ENCODE measurements around the gene SGMS1. TPM values are rescaled to one million over a fixed set of nuclear protein-coding genes. Genes with fewer than 3 reads are reported as not detected.

Gene SGMS1
- total RNA-seq, 2 experiments from 2014 or later, result 7.5 to 9.0 TPM

DNA sequence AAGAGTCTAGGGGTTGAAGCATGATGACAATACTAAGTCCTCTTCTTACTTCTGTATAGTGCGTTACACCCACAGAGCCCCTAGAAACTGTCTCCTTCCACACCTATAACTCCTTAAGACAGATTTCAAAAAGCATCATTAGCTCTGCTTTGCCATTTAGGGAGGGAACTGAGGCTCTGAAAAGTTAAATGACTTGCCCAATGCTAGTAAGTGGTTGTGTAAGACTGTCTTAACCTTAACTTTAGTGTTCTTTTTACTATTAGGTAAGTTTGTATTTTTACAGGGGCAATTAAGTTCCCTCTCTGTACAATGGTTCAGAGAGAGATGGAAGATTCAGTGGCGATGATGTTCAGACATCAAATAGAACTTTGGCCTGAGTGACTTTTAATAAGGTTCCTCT, 299.7 kb downstream of the SGMS1 start:
- Mint-ChIP-seq H3K27me3 (no peaks in the 10 kb centered on the region), H3K4me3 (no peak overlapping the region), H3K27ac (no peak overlapping the region), H3K36me3 (ENCODE audit: low read depth) (peaks cover 7% of the 10 kb centered on the region), H3K9me3 (ENCODE audit: low read depth) (no peaks in the 10 kb centered on the region), H3K4me1 (peaks cover 6% of the 10 kb centered on the region)
- ChIA-PET CTCF (interaction anchor here (0.8 to 0.9 kb wide), 2 partner anchors 10 to 13 kb away, joined by 3 read pairs; no protein-coding TSS in a partner anchor), POLR2A (no interaction called here)
- DNase-seq (no peak), ATAC-seq (no peak)
- intact Hi-C loops (cut with DNase I, micrococcal nuclease), result no loop called here

- H3K27ac Mint-ChIP-seq, result no peak overlapping the region
- no peak overlapping the region for H3K4me3 Mint-ChIP-seq
- H3K27me3 Mint-ChIP-seq, result no peaks in the 10 kb centered on the region
- ChIA-PET CTCF (no interaction called here), POLR2A (no interaction called here)
- ATAC-seq (no peak), DNase-seq (no peak)
- intact Hi-C loops (cut with DNase I, micrococcal nuclease), result no loop called here
- no peaks in the 10 kb centered on the region for H3K9me3 Mint-ChIP-seq (ENCODE audit: low read depth)
- peaks cover 7% of the 10 kb centered on the region for H3K36me3 Mint-ChIP-seq (ENCODE audit: low read depth)
- peaks cover 6% of the 10 kb centered on the region for H3K4me1 Mint-ChIP-seq
These were observed 301.7 kb downstream of the SGMS1 start for GRCh38 chr10:50322077-50322476.

GRCh38 chr10:50318129-50318528, 305.6 kb downstream of the SGMS1 start:
- Mint-ChIP-seq H3K36me3 (ENCODE audit: low read depth) (peaks cover 8% of the 10 kb centered on the region), H3K27ac (no peak overlapping the region), H3K4me1 (peaks cover 4% of the 10 kb centered on the region), H3K4me3 (no peak overlapping the region), H3K27me3 (no peaks in the 10 kb centered on the region), H3K9me3 (ENCODE audit: low read depth) (no peaks in the 10 kb centered on the region)
- ATAC-seq (no peak), DNase-seq (no peak)
- intact Hi-C loops (cut with DNase I, micrococcal nuclease), result no loop called here
- ChIA-PET CTCF (no interaction called here), POLR2A (no interaction called here)

DNA sequence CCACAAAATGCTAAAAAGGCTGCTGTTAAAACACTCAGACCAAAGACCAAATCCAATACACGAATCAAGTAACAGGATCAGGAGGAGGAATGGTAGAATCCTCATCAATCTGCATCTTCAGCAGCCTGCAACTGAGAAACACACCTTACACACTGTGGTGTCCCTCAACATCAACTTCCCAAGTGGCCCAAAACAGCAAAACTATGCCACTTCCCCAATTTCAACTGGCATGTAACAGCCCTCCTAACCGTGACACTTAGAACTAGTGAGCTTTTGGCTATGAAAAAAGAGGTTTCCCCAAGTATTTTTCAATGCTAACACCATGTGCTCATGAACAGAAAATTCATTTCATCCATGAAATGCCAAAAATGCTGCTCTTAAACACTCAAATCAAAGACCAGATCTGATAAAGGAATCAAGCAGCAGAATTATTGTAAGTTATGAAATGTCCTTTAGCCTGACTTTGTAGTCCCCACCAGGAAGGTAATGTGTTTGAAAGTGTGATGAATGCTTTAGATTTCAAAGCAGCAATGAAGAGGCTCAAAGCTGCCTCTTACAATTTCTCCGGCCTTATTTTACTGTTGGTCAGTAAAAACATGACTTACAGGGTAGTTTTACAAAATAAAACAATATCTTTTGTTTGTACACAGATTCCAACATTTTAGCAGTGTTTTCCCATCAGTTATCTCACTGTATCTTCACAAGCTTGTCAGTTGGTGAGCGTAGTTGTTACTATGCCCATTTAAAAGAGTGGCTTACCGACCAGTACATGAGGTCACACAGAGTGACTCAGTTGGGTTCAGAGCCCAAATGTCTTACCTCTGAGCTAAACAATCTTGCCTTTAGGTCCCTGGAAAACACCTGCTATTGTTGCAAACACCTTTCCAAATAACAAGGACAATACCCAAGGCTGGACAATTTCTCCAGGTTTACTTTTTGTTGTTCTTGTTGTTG, 306.8 kb downstream of the SGMS1 start:
- H3K27me3 Mint-ChIP-seq, result no peaks in the 10 kb centered on the region
- intact Hi-C loops (cut with DNase I, micrococcal nuclease), result no loop called here
- no peaks in the 10 kb centered on the region for H3K9me3 Mint-ChIP-seq (ENCODE audit: low read depth)
- ATAC-seq (no peak), DNase-seq (no peak)
- ChIA-PET POLR2A (no interaction called here), CTCF (no interaction called here)
- H3K36me3 Mint-ChIP-seq (ENCODE audit: low read depth), result peaks cover 16% of the 10 kb centered on the region
- no peak overlapping the region for H3K27ac Mint-ChIP-seq
- H3K4me1 Mint-ChIP-seq, result peaks cover 11% of the 10 kb centered on the region
- H3K4me3 Mint-ChIP-seq, result no peak overlapping the region

DNA sequence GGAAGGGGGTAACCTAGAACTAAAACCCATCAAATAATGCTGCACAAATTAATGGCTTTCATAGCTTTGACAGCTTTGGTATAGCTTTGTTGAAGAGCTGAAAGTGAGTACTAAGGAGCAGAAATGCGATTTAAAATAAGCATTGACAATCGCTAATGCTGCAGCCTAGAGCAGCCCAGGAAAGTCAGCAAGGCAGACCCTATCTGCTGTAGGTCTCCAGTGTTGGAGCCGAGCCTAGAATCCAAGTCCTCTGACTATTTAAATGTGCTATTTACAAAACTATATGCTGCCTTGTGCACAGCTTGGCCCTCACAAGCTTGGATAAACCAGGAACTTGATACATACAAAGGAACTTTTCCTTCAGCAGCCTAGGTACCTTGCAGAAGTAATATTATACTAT, 307.6 kb downstream of the SGMS1 start:
- Mint-ChIP-seq H3K9me3 (ENCODE audit: low read depth) (no peaks in the 10 kb centered on the region), H3K27me3 (no peaks in the 10 kb centered on the region), H3K4me1 (peaks cover 11% of the 10 kb centered on the region), H3K27ac (no peak overlapping the region), H3K36me3 (ENCODE audit: low read depth) (peaks cover 16% of the 10 kb centered on the region), H3K4me3 (no peak overlapping the region)
- no peak for ATAC-seq
- intact Hi-C loops (cut with DNase I, micrococcal nuclease), result no loop called here
- ChIA-PET CTCF (no interaction called here), POLR2A (no interaction called here)
- no peak for DNase-seq

DNA sequence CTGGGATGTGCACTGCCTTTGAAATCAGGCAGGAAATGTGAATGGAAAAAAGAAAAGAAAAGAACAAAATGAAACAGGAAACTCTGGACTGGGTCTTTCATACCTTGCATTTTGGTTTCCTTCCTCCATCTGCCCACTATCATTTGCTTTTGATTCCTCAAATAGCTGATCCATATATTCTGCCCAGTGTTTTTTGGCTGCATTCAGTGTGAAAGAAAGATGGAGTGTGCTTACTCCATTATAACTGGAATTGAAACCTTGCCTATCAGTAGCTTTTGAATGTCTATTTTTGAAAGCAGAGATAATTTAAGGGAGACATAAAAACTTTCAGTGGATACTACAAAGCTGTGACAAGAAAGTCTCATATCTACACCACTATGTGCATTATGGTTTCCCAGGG, 308.3 kb downstream of the SGMS1 start:
- no peak for ATAC-seq
- Mint-ChIP-seq H3K27me3 (no peaks in the 10 kb centered on the region), H3K4me3 (no peak overlapping the region), H3K27ac (no peak overlapping the region), H3K36me3 (ENCODE audit: low read depth) (peaks cover 20% of the 10 kb centered on the region), H3K4me1 (peaks cover 11% of the 10 kb centered on the region), H3K9me3 (ENCODE audit: low read depth) (no peaks in the 10 kb centered on the region)
- DNase-seq, result no peak
- ChIA-PET POLR2A (no interaction called here), CTCF (no interaction called here)
- intact Hi-C loops (cut with DNase I, micrococcal nuclease), result no loop called here

DNA sequence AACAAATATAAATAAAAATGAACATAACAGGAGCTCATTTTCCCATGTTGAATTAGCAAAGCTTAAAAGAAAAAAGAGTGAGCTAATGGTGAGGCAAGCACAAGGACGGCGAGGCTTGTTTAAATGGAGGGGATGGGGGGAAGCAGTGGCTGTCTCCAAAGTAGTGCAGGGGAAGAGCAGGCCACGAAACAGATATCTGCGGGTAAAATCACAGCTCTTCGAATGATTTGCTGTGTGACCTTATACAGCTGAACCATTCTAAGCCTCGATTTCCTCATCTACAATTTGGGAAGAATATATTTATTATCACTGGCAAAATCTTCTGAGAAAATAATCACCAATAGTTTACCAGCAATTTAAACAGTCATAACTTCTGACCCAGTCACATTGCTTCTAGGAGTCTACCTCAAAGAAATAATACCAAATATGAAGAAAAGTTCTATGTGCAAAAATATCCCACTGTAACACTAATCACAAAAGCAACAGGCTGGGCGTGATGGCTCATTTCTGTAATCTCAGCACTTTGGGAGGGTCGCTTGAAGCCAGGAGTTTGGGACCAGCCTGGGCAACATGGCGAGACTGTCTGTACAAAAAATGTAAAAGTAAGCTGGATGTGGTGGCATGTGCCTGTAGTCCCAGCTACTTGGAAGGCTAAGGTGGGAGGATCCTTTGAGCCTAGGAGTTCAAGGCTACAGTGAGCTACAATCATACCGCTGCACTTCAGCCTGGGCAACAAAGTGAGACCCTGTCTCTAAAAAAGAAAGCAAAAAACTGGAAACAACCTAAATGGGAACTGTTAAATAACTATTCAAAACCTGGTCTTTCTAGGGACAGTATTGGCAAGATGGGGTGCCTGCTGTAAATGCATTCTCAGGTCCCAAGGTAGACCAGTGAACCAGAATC, 309.3 kb downstream of the SGMS1 start:
- POLR2A ChIA-PET, result no interaction called here
- ATAC-seq (no peak), DNase-seq (no peak)
- CTCF ChIA-PET, result interaction anchor here (0.8 to 1.5 kb wide), 5 partner anchors 9 to 278 kb away, joined by 3 to 4 read pairs (median 3); no protein-coding TSS in a partner anchor
- no peak overlapping the region for H3K27ac Mint-ChIP-seq
- peaks cover 27% of the 10 kb centered on the region for H3K36me3 Mint-ChIP-seq (ENCODE audit: low read depth)
- H3K4me3 Mint-ChIP-seq, result no peak overlapping the region
- no peaks in the 10 kb centered on the region for H3K27me3 Mint-ChIP-seq
- intact Hi-C loops (cut with DNase I, micrococcal nuclease), result no loop called here
- peaks cover 11% of the 10 kb centered on the region for H3K4me1 Mint-ChIP-seq
- H3K9me3 Mint-ChIP-seq (ENCODE audit: low read depth), result no peaks in the 10 kb centered on the region

DNA sequence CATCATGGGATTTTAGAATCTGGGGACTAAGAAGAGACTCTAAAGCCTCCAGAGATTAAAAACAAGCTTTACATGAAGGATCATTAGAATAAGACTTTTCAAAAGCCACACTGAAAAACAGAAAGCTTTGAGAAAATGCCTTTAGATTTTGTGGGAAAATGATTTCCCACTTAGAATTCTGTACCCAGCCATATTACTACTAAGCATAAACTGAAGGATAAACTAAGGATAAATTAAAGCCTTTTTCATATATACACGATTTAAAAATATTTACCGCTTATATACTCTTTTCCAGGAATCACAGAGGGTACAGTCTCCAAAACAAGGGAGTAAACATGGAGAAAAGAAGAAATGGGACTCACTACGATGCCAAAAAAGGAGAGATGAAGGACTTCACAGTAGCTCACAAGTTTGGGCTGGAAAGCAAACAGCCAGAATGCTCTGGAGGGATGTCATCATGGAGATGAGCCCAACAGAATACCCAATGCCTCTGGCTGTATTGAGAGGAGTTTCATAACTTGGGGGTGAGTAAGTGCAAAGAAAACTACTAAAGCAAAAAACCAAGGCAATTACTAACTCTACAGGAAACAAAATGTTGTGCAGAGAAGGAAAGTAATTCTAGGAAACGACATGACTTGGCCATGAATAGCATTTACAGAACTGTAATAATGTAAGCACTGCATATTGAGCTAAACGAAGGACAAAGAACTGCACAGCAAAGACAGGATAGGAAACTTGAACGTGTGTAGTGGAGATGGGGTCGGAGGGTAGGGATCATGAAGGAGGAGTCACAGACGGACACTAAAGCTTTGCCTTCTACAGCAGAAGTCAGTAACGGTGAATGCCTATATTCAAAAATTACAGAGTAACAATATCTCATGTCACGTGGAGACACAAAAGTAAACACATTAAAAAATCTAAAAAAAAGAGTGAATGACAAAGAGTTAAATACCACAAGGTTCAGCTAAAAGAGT, 311.0 kb downstream of the SGMS1 start:
- Mint-ChIP-seq H3K27ac (peak overlapping the region; percentile 9), H3K4me1 (peaks cover 11% of the 10 kb centered on the region)

GRCh38 chr10:50310560-50311174, 313.1 kb downstream of the SGMS1 start:
- H3K4me3 Mint-ChIP-seq, result no peak overlapping the region
- intact Hi-C loops (cut with DNase I, micrococcal nuclease), result no loop called here
- DNase-seq (peak; percentile 55), ATAC-seq (peak; percentile 78)
- no peak overlapping the region for H3K27ac Mint-ChIP-seq
- peaks cover 11% of the 10 kb centered on the region for H3K4me1 Mint-ChIP-seq
- ChIA-PET CTCF (interaction anchor here (0.8 to 1.5 kb wide), 3 partner anchors 14 to 495 kb away, joined by 3 read pairs; no protein-coding TSS in a partner anchor), POLR2A (no interaction called here)
- peaks cover 38% of the 10 kb centered on the region for H3K36me3 Mint-ChIP-seq (ENCODE audit: low read depth)
- H3K27me3 Mint-ChIP-seq, result no peaks in the 10 kb centered on the region
- H3K9me3 Mint-ChIP-seq (ENCODE audit: low read depth), result no peaks in the 10 kb centered on the region

More for the DNA sequence above, 311.0 kb downstream of the SGMS1 start:
- no peak overlapping the region for H3K4me3 Mint-ChIP-seq
- POLR2A ChIA-PET, result interaction anchor here (0.6 kb wide), 1 partner anchor 24 kb away, joined by 3 read pairs; no protein-coding TSS in a partner anchor
- peaks cover 27% of the 10 kb centered on the region for H3K36me3 Mint-ChIP-seq (ENCODE audit: low read depth)
- H3K9me3 Mint-ChIP-seq (ENCODE audit: low read depth), result no peaks in the 10 kb centered on the region
- intact Hi-C loops (cut with DNase I, micrococcal nuclease), result no loop called here
- ATAC-seq (peak; percentile 55), DNase-seq (no peak)
- no peaks in the 10 kb centered on the region for H3K27me3 Mint-ChIP-seq
- CTCF ChIA-PET, result interaction anchor here (0.9 to 1.3 kb wide), 2 partner anchors 13 kb away, joined by 3 to 4 read pairs; no protein-coding TSS in a partner anchor

- CTCF ChIA-PET, result no interaction called here
- H3K36me3 Mint-ChIP-seq (ENCODE audit: low read depth), result peaks cover 34% of the 10 kb centered on the region
- no peak overlapping the region for H3K4me3 Mint-ChIP-seq
- POLR2A ChIA-PET, result no interaction called here
- ATAC-seq (no peak), DNase-seq (no peak)
- H3K27me3 Mint-ChIP-seq, result no peaks in the 10 kb centered on the region
- peaks cover 7% of the 10 kb centered on the region for H3K4me1 Mint-ChIP-seq
- no peaks in the 10 kb centered on the region for H3K9me3 Mint-ChIP-seq (ENCODE audit: low read depth)
- H3K27ac Mint-ChIP-seq, result no peak overlapping the region
- intact Hi-C loops (cut with DNase I, micrococcal nuclease), result no loop called here
These were observed 314.4 kb downstream of the SGMS1 start for GRCh38 chr10:50309342-50309741.
